DND-41 (cell line): ENCODE measurements around the gene MED12L.

Experiments
- EZH2 ChIP-seq: IDR thresholded peaks from 3 replicates; pipeline ENCODE4 v1.6.1; 2012; ENCODE audit warnings: borderline replicate concordance, low read depth, mild to moderate bottlenecking, moderate library complexity, low read length, inconsistent platforms; ENCODE audit not compliant: severe bottlenecking
- TF ChIP-seq, protein P1 (sequence below): IDR thresholded peaks from 2 replicates; pipeline ENCODE4 v1.5.1; 2012; ENCODE audit warnings: borderline replicate concordance, low read length, moderate library complexity, mild to moderate bottlenecking; ENCODE audit not compliant: poor library complexity, severe bottlenecking; ENCODE audit errors: extremely low read depth

DNA sequence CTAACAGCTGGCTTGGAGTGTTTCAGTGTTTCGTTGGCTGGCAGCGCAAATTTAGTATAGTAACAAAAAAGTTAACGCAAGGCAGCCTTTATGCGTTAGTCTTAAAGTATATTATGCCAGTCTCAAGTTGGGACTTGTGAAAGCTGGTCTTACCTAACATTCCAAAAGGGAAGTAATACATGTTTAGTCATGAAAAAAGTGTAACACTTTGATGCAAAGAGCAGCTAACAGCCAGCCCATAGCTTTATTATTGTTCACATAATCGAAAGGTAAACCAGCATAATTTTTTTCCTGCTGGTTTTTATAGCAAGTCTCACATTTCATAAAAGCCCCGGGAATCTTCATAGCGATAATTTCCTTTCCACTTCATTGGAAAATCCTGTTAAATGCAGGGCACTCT lies 233.5 kb downstream of the MED12L start:
- no peak for TF ChIP-seq EZH2
- TF ChIP-seq, protein P1, sequence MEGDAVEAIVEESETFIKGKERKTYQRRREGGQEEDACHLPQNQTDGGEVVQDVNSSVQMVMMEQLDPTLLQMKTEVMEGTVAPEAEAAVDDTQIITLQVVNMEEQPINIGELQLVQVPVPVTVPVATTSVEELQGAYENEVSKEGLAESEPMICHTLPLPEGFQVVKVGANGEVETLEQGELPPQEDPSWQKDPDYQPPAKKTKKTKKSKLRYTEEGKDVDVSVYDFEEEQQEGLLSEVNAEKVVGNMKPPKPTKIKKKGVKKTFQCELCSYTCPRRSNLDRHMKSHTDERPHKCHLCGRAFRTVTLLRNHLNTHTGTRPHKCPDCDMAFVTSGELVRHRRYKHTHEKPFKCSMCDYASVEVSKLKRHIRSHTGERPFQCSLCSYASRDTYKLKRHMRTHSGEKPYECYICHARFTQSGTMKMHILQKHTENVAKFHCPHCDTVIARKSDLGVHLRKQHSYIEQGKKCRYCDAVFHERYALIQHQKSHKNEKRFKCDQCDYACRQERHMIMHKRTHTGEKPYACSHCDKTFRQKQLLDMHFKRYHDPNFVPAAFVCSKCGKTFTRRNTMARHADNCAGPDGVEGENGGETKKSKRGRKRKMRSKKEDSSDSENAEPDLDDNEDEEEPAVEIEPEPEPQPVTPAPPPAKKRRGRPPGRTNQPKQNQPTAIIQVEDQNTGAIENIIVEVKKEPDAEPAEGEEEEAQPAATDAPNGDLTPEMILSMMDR: no peak
